ENCODE results near the gene AATF.

AATF gene

GRCh38 chr17:36942019-36942599, 6.6 kb upstream of the AATF start:
- DNase-seq = no peak

- DNase-seq = no peak
These were observed 6.1 kb upstream of the AATF start for GRCh38 chr17:36942631-36943125.

- DNase-seq = no peak
These were observed 5.2 kb upstream of the AATF start for GRCh38 chr17:36943250-36944191.

- DNase-seq = no peak
These were observed 4.2 kb upstream of the AATF start for GRCh38 chr17:36944553-36944952.

GRCh38 chr17:36945140-36945539, 3.6 kb upstream of the AATF start:
- DNase-seq = no peak

GRCh38 chr17:36945959-36946725, 2.6 kb upstream of the AATF start:
- no peak for DNase-seq

- DNase-seq = no peak
These were observed 2.0 kb upstream of the AATF start for GRCh38 chr17:36946726-36947091.

GRCh38 chr17:36947922-36948716, 635 bp upstream of the AATF start:
- DNase-seq = no peak

- no peak for DNase-seq
These were observed 740 bp downstream of the AATF start for GRCh38 chr17:36949461-36949927.

- DNase-seq = no peak
These were observed 1.3 kb downstream of the AATF start for GRCh38 chr17:36950027-36950426.

GRCh38 chr17:36951084-36951789, 2.5 kb downstream of the AATF start:
- no peak for DNase-seq

- DNase-seq = no peak
These were observed 22.8 kb downstream of the AATF start for GRCh38 chr17:36971508-36971907.

GRCh38 chr17:36972186-36972700, 23.5 kb downstream of the AATF start:
- no peak for DNase-seq

GRCh38 chr17:36972905-36973304, 24.2 kb downstream of the AATF start:
- no peak for DNase-seq

- DNase-seq = no peak
These were observed 27.3 kb downstream of the AATF start for GRCh38 chr17:36975922-36976515.

GRCh38 chr17:36977066-36977465, 28.3 kb downstream of the AATF start:
- no peak for DNase-seq

- DNase-seq = no peak
These were observed 28.8 kb downstream of the AATF start for GRCh38 chr17:36977568-36977967.

- no peak for DNase-seq
These were observed 30.2 kb downstream of the AATF start for GRCh38 chr17:36978810-36979564.

GRCh38 chr17:36979565-36979941, 30.8 kb downstream of the AATF start:
- DNase-seq = no peak

- DNase-seq = no peak
These were observed 31.6 kb downstream of the AATF start for GRCh38 chr17:36980280-36980761.
